Hepatocyte (in vitro differentiated cells): ENCODE data around the gene TRIP12. TPM values are rescaled to one million over a fixed set of nuclear protein-coding genes. Genes with fewer than 3 reads are reported as not detected.
"Not testable (repeated sequence)": the region's sequence is repeated elsewhere in the genome, so short reads cannot be mapped to it uniquely, and the experiment has no call there.

ENCODE experiments used
- DNase-seq: peaks from one replicate; pipeline ENCODE4 v3.0.0-alpha.2; 2016; ENCODE audit warnings: low spot score
- H2AFZ ChIP-seq: fragments of 200-600 bp; sonication (generic); 2 replicates; pipeline ENCODE4 v1.6.0; 2016; ENCODE audit warnings: antibody characterized with exemption, mild to moderate bottlenecking
- H3K27ac ChIP-seq: fragments of 200-600 bp; sonication (generic); 2 replicates; pipeline ENCODE4 v1.5.1; 2016; ENCODE audit warnings: mild to moderate bottlenecking
- H3K27me3 ChIP-seq: fragments of 200-600 bp; sonication (generic); 2 replicates; pipeline ENCODE4 v1.6.1; 2016
- H3K36me3 ChIP-seq: fragments of 200-600 bp; sonication (generic); replicated peaks from 2 replicates; pipeline ENCODE4 v1.5.1; 2016; ENCODE audit warnings: low read depth; ENCODE audit not compliant: insufficient read depth
- H3K4me1 ChIP-seq: fragments of 200-600 bp; sonication (generic); 2 replicates; pipeline ENCODE4 v1.5.1; 2016; ENCODE audit warnings: mild to moderate bottlenecking, moderate library complexity; ENCODE audit not compliant: insufficient read depth
- H3K4me2 ChIP-seq: fragments of 200-600 bp; sonication (generic); 2 replicates; pipeline ENCODE4 v1.6.0; 2016
- H3K4me3 ChIP-seq: fragments of 200-600 bp; sonication (generic); 2 replicates; pipeline ENCODE4 v1.5.1; 2016; ENCODE audit warnings: mild to moderate bottlenecking
- H3K79me2 ChIP-seq: fragments of 200-600 bp; sonication (generic); 2 replicates; pipeline ENCODE4 v1.6.0; 2017; ENCODE audit warnings: mild to moderate bottlenecking
- H3K9me2 ChIP-seq: fragments of 200-600 bp; sonication (generic); replicated peaks from 2 replicates; pipeline ENCODE4 v1.6.0; 2017; ENCODE audit warnings: mild to moderate bottlenecking; ENCODE audit not compliant: insufficient read depth
- H3K9me3 ChIP-seq: fragments of 200-600 bp; sonication (generic); 2 replicates; pipeline ENCODE4 v1.5.1; 2016; ENCODE audit warnings: low read depth, mild to moderate bottlenecking
- H4K20me1 ChIP-seq: fragments of 200-600 bp; sonication (generic); 2 replicates; pipeline ENCODE4 v1.6.0; 2016; ENCODE audit warnings: mild to moderate bottlenecking; ENCODE audit not compliant: insufficient read depth, poor library complexity, severe bottlenecking
- CTCF ChIP-seq: fragments of 200-600 bp; sonication (generic); IDR thresholded peaks from 2 replicates; pipeline ENCODE4 v1.5.1; 2016; ENCODE audit warnings: antibody characterized with exemption, mild to moderate bottlenecking; ENCODE audit not compliant: poor library complexity
- EZH2 ChIP-seq: fragments of 200-600 bp; sonication (generic); IDR thresholded peaks from 2 replicates; pipeline ENCODE4 v1.6.1; 2016; ENCODE audit warnings: antibody characterized with exemption, mild to moderate bottlenecking, borderline replicate concordance
- EZH2phosphoT487 ChIP-seq: fragments of 200-600 bp; sonication (generic); IDR thresholded peaks from one replicate; pipeline ENCODE4 v1.6.1; 2018; ENCODE audit warnings: antibody characterized with exemption, mild to moderate bottlenecking, low read depth, moderate library complexity; ENCODE audit not compliant: unreplicated experiment, severe bottlenecking
- WGBS: methylation state at CpG from one replicate; pipeline ENCODE4 v1.1.6; 2016; ENCODE audit warnings: low lambda C conversion rate; ENCODE audit errors: missing lambda C conversion rate; 5-methylcytosine and 5-hydroxymethylcytosine counted together
- polyA plus RNA-seq: library from polyadenylated mRNA; unstranded; fragments of >200 nt; fragmentation: Nextera tagmentation; extraction: Ambion mirVana; gene quantifications from 2 replicates; pipeline ENCODE4 v1.2.1, GENCODE V29; 2016
- total RNA-seq: library from RNA; depleted of rRNA; stranded (reverse); fragments of >200 nt; gene quantifications from 2 replicates; pipeline ENCODE4 v1.2.3, GENCODE V29; 2014

Gene TRIP12
- total and polyA plus RNA-seq, 2 experiments from 2014 or later: 40.7 to 136 TPM

GRCh38 chr2:229969921-229970320 lies 48.1 kb upstream of the TRIP12 start:
- Histone ChIP-seq H3K27me3 (no peaks in the 10 kb centered on the region), H3K4me3 (no peak overlapping the region), H3K9me3 (no peaks in the 10 kb centered on the region), H3K27ac (no peak overlapping the region), H4K20me1 (no peaks in the 10 kb centered on the region), H3K36me3 (no peaks in the 10 kb centered on the region), H3K79me2 (no peaks in the 10 kb centered on the region), H3K9me2 (no peaks in the 10 kb centered on the region), H3K4me1 (no peaks in the 10 kb centered on the region), H2AFZ (no peak overlapping the region), H3K4me2 (no peak overlapping the region)
- no peak for DNase-seq
- TF ChIP-seq EZH2phosphoT487 (no peak), EZH2 (no peak), CTCF (no peak)
- WGBS: 67% methylated on average over 3 of the region's 3 CpGs

- WGBS: 97% methylated on average over 9 of the region's 9 CpGs
- H2AFZ ChIP-seq, DNase-seq, H3K27ac ChIP-seq, H3K27me3 ChIP-seq, H3K9me3 ChIP-seq, H3K4me1 ChIP-seq, H3K79me2 ChIP-seq, H3K4me2 ChIP-seq, H3K9me2 ChIP-seq, H4K20me1 ChIP-seq, H3K36me3 ChIP-seq, H3K4me3 ChIP-seq: not testable (repeated sequence)
Measured at GRCh38 chr2:229963596-229963995, 41.8 kb upstream of the TRIP12 start.

GRCh38 chr2:229956491-229956890 lies 34.7 kb upstream of the TRIP12 start:
- no peak overlapping the region for H3K27ac ChIP-seq

GRCh38 chr2:229955663-229956062 lies 33.9 kb upstream of the TRIP12 start:
- Histone ChIP-seq H3K36me3 (no peaks in the 10 kb centered on the region), H3K4me2 (no peak overlapping the region)
- WGBS: 81% methylated on average over 1 of the region's 1 CpG

More at GRCh38 chr2:229956491-229956890, 34.7 kb upstream of the TRIP12 start:
- Histone ChIP-seq H3K36me3 (no peaks in the 10 kb centered on the region), H2AFZ (no peak overlapping the region), H3K4me3 (no peak overlapping the region), H3K9me3 (no peaks in the 10 kb centered on the region), H3K79me2 (no peaks in the 10 kb centered on the region), H3K27me3 (no peaks in the 10 kb centered on the region), H3K4me2 (no peak overlapping the region), H3K9me2 (no peaks in the 10 kb centered on the region), H4K20me1 (no peaks in the 10 kb centered on the region), H3K4me1 (no peaks in the 10 kb centered on the region)
- TF ChIP-seq EZH2 (no peak), CTCF (no peak), EZH2phosphoT487 (no peak)
- DNase-seq: no peak
- WGBS: 76% methylated on average over 3 of the region's 3 CpGs

More at GRCh38 chr2:229955663-229956062, 33.9 kb upstream of the TRIP12 start:
- DNase-seq: no peak
- no peaks in the 10 kb centered on the region for H4K20me1 ChIP-seq
- no peaks in the 10 kb centered on the region for H3K9me3 ChIP-seq
- no peak overlapping the region for H2AFZ ChIP-seq
- H3K9me2 ChIP-seq: no peaks in the 10 kb centered on the region
- no peaks in the 10 kb centered on the region for H3K27me3 ChIP-seq
- H3K4me1 ChIP-seq: no peaks in the 10 kb centered on the region
- TF ChIP-seq EZH2 (no peak), CTCF (no peak), EZH2phosphoT487 (no peak)
- H3K27ac ChIP-seq: no peak overlapping the region
- no peak overlapping the region for H3K4me3 ChIP-seq
- no peaks in the 10 kb centered on the region for H3K79me2 ChIP-seq
